Neural cell (in vitro differentiated cells): Measurements from ENCODE around the gene KLHL22. TPM values are rescaled to one million over a fixed set of nuclear protein-coding genes. Genes with fewer than 3 reads are reported as not detected.
A peak's percentile ranks its signal among the peaks of the same experiment; 100 is the strongest.

Source experiments
- H2AFZ ChIP-seq: fragments of 200-600, 300-800 bp; sonication (generic), shearing (Covaris generic); 2 replicates; pipeline ENCODE4 v1.6.0; 2014; ENCODE audit warnings: low read depth, mild to moderate bottlenecking, antibody characterized with exemption, low read length, moderate library complexity
- H3F3A ChIP-seq: fragments of 200-600 bp; shearing (Covaris generic); 2 replicates; pipeline ENCODE4 v1.6.1; 2016; ENCODE audit warnings: mild to moderate bottlenecking, moderate library complexity, mixed read lengths, antibody characterized with exemption, low read length; ENCODE audit not compliant: insufficient read depth, poor library complexity, severe bottlenecking
- H3K27ac ChIP-seq: fragments of 200-600, 300-800 bp; sonication (generic), shearing (Covaris generic); 2 replicates; pipeline ENCODE4 v1.5.1; 2014; ENCODE audit warnings: mild to moderate bottlenecking, low read length, moderate library complexity
- H3K27me3 ChIP-seq: fragments of 300-800, 200-600 bp; sonication (generic), shearing (Covaris generic); 2 replicates; pipeline ENCODE4 v1.6.0; 2014; ENCODE audit warnings: mild to moderate bottlenecking, low read depth, low read length, moderate library complexity; ENCODE audit not compliant: insufficient read depth
- H3K36me3 ChIP-seq: fragments of 300-800, 200-600 bp; sonication (generic), shearing (Covaris generic); 2 replicates; pipeline ENCODE4 v1.5.1; 2014; ENCODE audit warnings: mild to moderate bottlenecking, antibody characterized with exemption, low read length, moderate library complexity; ENCODE audit not compliant: insufficient read depth
- H3K4me2 ChIP-seq: fragments of 300-800, 200-600 bp; sonication (generic), shearing (Covaris generic); 2 replicates; pipeline ENCODE4 v1.6.0; 2014; ENCODE audit warnings: mild to moderate bottlenecking, low read length
- H3K4me3 ChIP-seq: fragments of 300-800, 200-600 bp; sonication (generic), shearing (Covaris generic); 2 replicates; pipeline ENCODE4 v1.5.1; 2014; ENCODE audit warnings: mild to moderate bottlenecking, low read length, moderate library complexity
- H3K79me2 ChIP-seq: fragments of 200-600 bp; shearing (Covaris generic); replicated peaks from 2 replicates; pipeline ENCODE4 v1.6.0; 2014; ENCODE audit warnings: mild to moderate bottlenecking, low read length, moderate library complexity; ENCODE audit not compliant: insufficient read depth
- H3K9ac ChIP-seq: fragments of 300-800, 200-600 bp; sonication (generic), shearing (Covaris generic); 2 replicates; pipeline ENCODE4 v1.6.1; 2016; ENCODE audit warnings: mild to moderate bottlenecking, low read length, mixed read lengths
- H3K9me2 ChIP-seq: fragments of 200-600 bp; shearing (Covaris generic); 2 replicates; pipeline ENCODE4 v1.6.1; 2016; ENCODE audit warnings: mild to moderate bottlenecking, low read length, mixed read lengths; ENCODE audit not compliant: insufficient read depth
- H3K9me3 ChIP-seq: fragments of 200-600, 300-800 bp; sonication (generic), shearing (Covaris generic); 2 replicates; pipeline ENCODE4 v1.6.1; 2016; ENCODE audit warnings: mild to moderate bottlenecking, mixed run types, low read length, moderate library complexity, mixed read lengths
- H4K20me1 ChIP-seq: fragments of 200-600 bp; shearing (Covaris generic); 2 replicates; pipeline ENCODE4 v1.6.1; 2016; ENCODE audit warnings: mild to moderate bottlenecking, mixed run types; ENCODE audit not compliant: insufficient read depth
- CTCF ChIP-seq: fragments of 450-650 bp; IDR thresholded peaks from 2 replicates; pipeline ENCODE4 v1.5.1; 2014; ENCODE audit warnings: antibody characterized with exemption, mild to moderate bottlenecking, moderate library complexity; ENCODE audit not compliant: poor library complexity, severe bottlenecking
- EP300 ChIP-seq: fragments of 450-650 bp; conservative IDR thresholded peaks from 2 replicates; pipeline ENCODE4 v1.6.1; 2014; ENCODE audit warnings: antibody characterized with exemption, mild to moderate bottlenecking, moderate library complexity; ENCODE audit not compliant: poor library complexity, severe bottlenecking
- EZH2 ChIP-seq: fragments of 200-600, 300-800 bp; shearing (Covaris generic), sonication (generic); IDR thresholded peaks from 2 replicates; pipeline ENCODE4 v1.6.1; 2014; ENCODE audit warnings: antibody characterized with exemption, low read length, borderline replicate concordance, mild to moderate bottlenecking; ENCODE audit not compliant: insufficient read depth, poor library complexity, severe bottlenecking
- MXI1 ChIP-seq: fragments of 450-650 bp; conservative IDR thresholded peaks from 2 replicates; pipeline ENCODE4 v1.6.1; 2014; ENCODE audit warnings: antibody characterized with exemption, mild to moderate bottlenecking; ENCODE audit not compliant: poor library complexity, severe bottlenecking
- POLR2AphosphoS5 ChIP-seq: IDR thresholded peaks from 2 replicates; pipeline ENCODE4 v1.6.1; 2012
- RAD21 ChIP-seq: fragments of 450-650 bp; conservative IDR thresholded peaks from 2 replicates; pipeline ENCODE4 v1.6.1; 2014; ENCODE audit warnings: antibody characterized with exemption, mild to moderate bottlenecking, moderate library complexity
- REST ChIP-seq: IDR thresholded peaks from 2 replicates; pipeline ENCODE4 v1.6.1; 2012; ENCODE audit warnings: borderline replicate concordance
- SMC3 ChIP-seq: fragments of 450-650 bp; conservative IDR thresholded peaks from 2 replicates; pipeline ENCODE4 v1.6.1; 2014; ENCODE audit warnings: antibody characterized with exemption, mild to moderate bottlenecking, moderate library complexity; ENCODE audit not compliant: poor library complexity
- TAF1 ChIP-seq: IDR thresholded peaks from 2 replicates; pipeline ENCODE4 v1.6.1; 2012; ENCODE audit warnings: low read depth
- polyA plus RNA-seq: library from polyadenylated mRNA; depleted of rRNA; stranded (reverse); fragments of >200 nt; gene quantifications from 2 replicates; pipeline ENCODE4 v1.2.3, GENCODE V29; 2014

KLHL22 gene
- polyA plus RNA-seq, 1 donor from 2014 or later: 59.5 TPM

- no peak overlapping the region for H3K9ac ChIP-seq
- H3K4me3 ChIP-seq: peak overlapping the region; percentile 55
- no peaks in the 10 kb centered on the region for H3K9me3 ChIP-seq
- H2AFZ ChIP-seq: no peak overlapping the region
- no peaks in the 10 kb centered on the region for H3K79me2 ChIP-seq
- no peak overlapping the region for H3K4me2 ChIP-seq
- peaks cover 5% of the 10 kb centered on the region for H4K20me1 ChIP-seq
- H3K27ac ChIP-seq: no peak overlapping the region
- H3K27me3 ChIP-seq: peaks cover 58% of the 10 kb centered on the region
- H3F3A ChIP-seq: no peaks in the 10 kb centered on the region
- TF ChIP-seq EZH2 (peak; percentile 9), SMC3 (no peak)
- H3K36me3 ChIP-seq: no peaks in the 10 kb centered on the region
- H3K9me2 ChIP-seq: no peaks in the 10 kb centered on the region
Observed at GRCh38 chr22:20436768-20437612, 58.6 kb downstream of the KLHL22 start.

GRCh38 chr22:20436307-20436767 is 59.3 kb downstream of the KLHL22 start:
- Histone ChIP-seq H3K4me2 (no peak overlapping the region), H4K20me1 (peaks cover 5% of the 10 kb centered on the region), H3K36me3 (no peaks in the 10 kb centered on the region), H3K27ac (no peak overlapping the region), H3K27me3 (peaks cover 64% of the 10 kb centered on the region), H3F3A (no peaks in the 10 kb centered on the region), H3K9me2 (no peaks in the 10 kb centered on the region), H3K9ac (no peak overlapping the region), H2AFZ (no peak overlapping the region), H3K4me3 (peak overlapping the region; percentile 55), H3K9me3 (no peaks in the 10 kb centered on the region), H3K79me2 (no peaks in the 10 kb centered on the region)
- no peak for TF ChIP-seq EZH2
- TF ChIP-seq MXI1: no peak
- TF ChIP-seq POLR2AphosphoS5: no peak
- no peak for TF ChIP-seq RAD21
- TF ChIP-seq REST: no peak
- TF ChIP-seq EP300: no peak
- TF ChIP-seq CTCF: no peak
- no peak for TF ChIP-seq SMC3
- no peak for TF ChIP-seq TAF1
